HepG2 (cell line): ENCODE measurements around the gene CLASP1. TPM values are rescaled to one million over a fixed set of nuclear protein-coding genes. Genes with fewer than 3 reads are reported as not detected.

ENCODE experiments used
- ATAC-seq: fragments of 200-7000 bp; cut with Tn5 transposase; 3 replicates; pipeline ENCODE4 v1.9.1; 2020; ENCODE audit warnings: mild to moderate bottlenecking, moderate library complexity
- BruUV-seq: library from RNA; stranded (reverse); fragments of 400-500 nt; replicated peaks from 2 replicates; lab custom pipeline; 2021; lab: Mats Ljungman, UMichigan
- CTCF ChIA-PET: fragments of 300-600 bp; formaldehyde crosslinking; extraction: SDS; loops from one replicate; lab custom pipeline; 2021; ENCODE audit warnings: low total read pairs, inconsistent platforms, low intra/inter-chr PET ratio; lab: Yijun Ruan, JAX
- POLR2A ChIA-PET: fragments of 350-600 bp; sonication (Branson Sonifier 250); formaldehyde crosslinking; loops from one replicate; lab custom pipeline; 2020; ENCODE audit warnings: antibody characterized with exemption, inconsistent platforms; lab: Yijun Ruan, JAX
- DNase-seq: peaks from one replicate; pipeline ENCODE4 v3.0.0-alpha.2; 2015; ENCODE audit warnings: low spot score
- FAIRE-seq: peaks from 3 replicates; lab custom pipeline; 2011; peaks lifted over from hg19 to GRCh38; lab: Jason Lieb, UNC
- H2AFZ ChIP-seq: one replicate; pipeline ENCODE4 v1.6.1; 2011; ENCODE audit warnings: low read length, inconsistent platforms
- H3K27ac ChIP-seq: fragments of 300-600 bp; 3 replicates; pipeline ENCODE4 v1.8.0; 2011; ENCODE audit warnings: mixed run types, mild to moderate bottlenecking, mixed read lengths, low read length, inconsistent platforms; ENCODE audit not compliant: insufficient read depth; ENCODE audit errors: extremely low read length
- H3K27me3 ChIP-seq, 2 experiments: fragments of 200-600 bp in 1 of 2; 2 replicates in 1 of 2; 3 replicates in 1 of 2; pipeline versions ENCODE4 v1.6.0 to v1.8.0; 2011; ENCODE audit warnings: low read length in 2 of 2, mild to moderate bottlenecking in 2 of 2, moderate library complexity in 2 of 2, inconsistent platforms in 1 of 2; ENCODE audit not compliant: insufficient read depth in 2 of 2, control insufficient read depth in 1 of 2
- H3K36me3 ChIP-seq, 2 experiments: fragments of 200-600 bp in 1 of 2; replicated peaks in 1 of 2; 2 replicates in 1 of 2; 3 replicates in 1 of 2; pipeline versions ENCODE4 v1.5.1 to v1.8.0; 2011; ENCODE audit warnings: low read length in 2 of 2, inconsistent platforms in 1 of 2; ENCODE audit not compliant: insufficient read depth in 2 of 2, control insufficient read depth in 1 of 2
- H3K4me1 ChIP-seq: 2 replicates; pipeline ENCODE4 v1.5.1; 2012; ENCODE audit warnings: low read length, inconsistent platforms; ENCODE audit not compliant: insufficient read depth
- H3K4me2 ChIP-seq: 2 replicates; pipeline ENCODE4 v1.6.0; 2011; ENCODE audit warnings: low read depth, low read length, inconsistent platforms
- H3K4me3 ChIP-seq, 3 experiments: fragments of 200-600 bp in 1 of 3; sonication (generic), shearing (Covaris generic) in 1 of 3; replicated peaks in 1 of 3; 2 replicates each; pipeline ENCODE4 v1.5.1; 2011 to 2016; ENCODE audit warnings: low read length in 3 of 3, inconsistent platforms in 2 of 3, low read depth in 2 of 3, mild to moderate bottlenecking in 2 of 3, control low read depth in 1 of 3, mixed read lengths in 1 of 3; ENCODE audit not compliant: insufficient read depth in 1 of 3
- H3K79me2 ChIP-seq: one replicate; pipeline ENCODE4 v1.6.1; 2011; ENCODE audit warnings: low read length, inconsistent platforms; ENCODE audit not compliant: insufficient read depth
- H3K9ac ChIP-seq: 2 replicates; pipeline ENCODE4 v1.6.0; 2011; ENCODE audit warnings: mild to moderate bottlenecking, low read depth, low read length, inconsistent platforms; ENCODE audit not compliant: insufficient read depth
- H3K9me3 ChIP-seq: 2 replicates; pipeline ENCODE4 v1.5.1; 2012; ENCODE audit warnings: mild to moderate bottlenecking, low read length
- H4K20me1 ChIP-seq: 2 replicates; pipeline ENCODE4 v1.6.0; 2011; ENCODE audit warnings: inconsistent platforms, mild to moderate bottlenecking, low read length, moderate library complexity; ENCODE audit not compliant: insufficient read depth
- E2F1 ChIP-seq: sonication (generic); formaldehyde crosslinking; IDR thresholded peaks from 2 replicates; pipeline ENCODE4 v1.5.0; 2020; ENCODE audit warnings: missing genetic modification reagents
- E2F5 ChIP-seq: sonication (generic); formaldehyde crosslinking; conservative IDR thresholded peaks from 2 replicates; pipeline ENCODE4 v1.4.0; 2020; ENCODE audit warnings: missing genetic modification reagents
- HDAC6 ChIP-seq: fragments of 200-600 bp; sonication (generic); IDR thresholded peaks from 2 replicates; pipeline ENCODE4 v1.7.0; 2017; ENCODE audit warnings: mild to moderate bottlenecking, antibody characterized with exemption, low read length, low read depth
- POLR2AphosphoS5 ChIP-seq: IDR thresholded peaks from 2 replicates; pipeline ENCODE4 v1.6.1; 2012; ENCODE audit warnings: low read depth, low read length
- TSC22D2 ChIP-seq: sonication (generic); formaldehyde crosslinking; IDR thresholded peaks from 2 replicates; pipeline ENCODE4 v1.5.1; 2020; ENCODE audit warnings: missing genetic modification reagents, mild to moderate bottlenecking, borderline replicate concordance
- ZFP90 ChIP-seq: sonication (generic); formaldehyde crosslinking; IDR thresholded peaks from 2 replicates; pipeline ENCODE4 v1.8.0; 2022; ENCODE audit warnings: missing genetic modification reagents, mild to moderate bottlenecking, inconsistent platforms, borderline replicate concordance
- ZNF207 ChIP-seq: fragments of 450-650 bp; IDR thresholded peaks from 2 replicates; pipeline ENCODE4 v1.6.1; 2016; ENCODE audit warnings: antibody characterized with exemption, borderline replicate concordance
- ZNF260 ChIP-seq: sonication (generic); formaldehyde crosslinking; IDR thresholded peaks from 2 replicates; pipeline ENCODE4 v1.4.0; 2020; ENCODE audit warnings: missing genetic modification reagents, low read depth, mild to moderate bottlenecking, borderline replicate concordance
- ZNF746 ChIP-seq: sonication (generic); formaldehyde crosslinking; IDR thresholded peaks from 2 replicates; pipeline ENCODE4 v1.8.0; 2022; ENCODE audit warnings: mild to moderate bottlenecking, missing genetic modification reagents
- WGBS: methylation state at CpG from one replicate; pipeline ENCODE4 v1.1.6; 2017; ENCODE audit warnings: low lambda C conversion rate; 5-methylcytosine and 5-hydroxymethylcytosine counted together
- in situ Hi-C: cut with HindIII; loops from 2 replicates; pipeline ENCODE4 v1.10.0; 2017; ENCODE audit warnings: low pct_unique_long_range_greater_than_20kb; ENCODE audit not compliant: extremely low pct_ligation_motif_present
- intact Hi-C: fragments of 100-400 bp; cut with micrococcal nuclease; formaldehyde crosslinking; loops from one replicate; pipeline ENCODE4 v1.10.0; 2022; ENCODE audit not compliant: unreplicated experiment
- polyA plus RNA-seq, 8 experiments: library from polyadenylated mRNA; depleted of rRNA in 3 of 8; stranded (reverse) in 7 of 8; unstranded in 1 of 8; fragments of >200 nt; fragmentation: Illumina TruSeq in 4 of 8; extraction: Trizol in 4 of 8; gene quantifications; 2 replicates each; pipeline versions ENCODE4 v1.2.1 to v1.2.3, GENCODE V29; 2011 to 2016; ENCODE audit warnings: low read depth in 4 of 8, missing spikeins in 1 of 8, mixed read lengths in 1 of 8; ENCODE audit not compliant: insufficient read depth in 1 of 8
- total RNA-seq, 5 experiments: library from RNA; depleted of rRNA; stranded (reverse); fragments of >200 nt; fragmentation: Illumina TruSeq; extraction: Trizol; gene quantifications; 2 replicates each; pipeline ENCODE4 v1.2.3, GENCODE V29; 2016; ENCODE audit warnings: low read depth in 1 of 5

The CLASP1 gene
- total and polyA plus RNA-seq, 2 of the 13 experiments (the other 11 are each of a cell fraction or from before 2014, with no cell fraction given): 11.7 to 47.9 TPM

- intact Hi-C loops: no loop called here
- peak; percentile 4 for FAIRE-seq
- in situ Hi-C loops: no loop called here
Observed at GRCh38 chr2:121501031-121501430, 148.2 kb downstream of the CLASP1 start.

More at GRCh38 chr2:121501031-121501430, 148.2 kb downstream of the CLASP1 start:
- BruUV-seq: no TSS peak
- Histone ChIP-seq H3K79me2 (peaks cover under 1% of the 10 kb centered on the region), H3K27me3 (no peaks in the 10 kb centered on the region), H2AFZ (no peak overlapping the region), H3K4me3 (no peak overlapping the region), H3K4me1 (no peaks in the 10 kb centered on the region), H3K9ac (no peak overlapping the region), H3K4me2 (no peak overlapping the region), H3K36me3 (peaks cover 10 to 69% of the 10 kb centered on the region in 2 experiments), H3K9me3 (peaks cover 15% of the 10 kb centered on the region; the same call in 1 of the 2 replicates), H4K20me1 (no peaks in the 10 kb centered on the region; the same call in 1 of the 2 replicates), H3K27ac (no peak overlapping the region)
- CTCF ChIA-PET: no interaction called here
- DNase-seq (no peak), ATAC-seq (no peak)
- POLR2A ChIA-PET: no interaction called here
- 100% methylated on average over 1 of the region's 1 CpG for WGBS
- TF ChIP-seq E2F1 (CRISPR knock-in tag): no peak
- no peak for TF ChIP-seq TSC22D2 (CRISPR knock-in tag)
- TF ChIP-seq POLR2AphosphoS5: no peak
- TF ChIP-seq HDAC6: no peak
- TF ChIP-seq ZNF260 (CRISPR knock-in tag): no peak
- TF ChIP-seq E2F5 (CRISPR knock-in tag): no peak
- TF ChIP-seq ZFP90 (CRISPR knock-in tag): no peak
- TF ChIP-seq ZNF746 (CRISPR knock-in tag): no peak
- TF ChIP-seq ZNF207: no peak
